ENCODE data around the gene ALG12. TPM values are rescaled to one million over a fixed set of nuclear protein-coding genes. Genes with fewer than 3 reads are reported as not detected.
A peak's percentile ranks its signal among the peaks of the same experiment; 100 is the strongest.

The ALG12 gene
- total RNA-seq, 1 experiment from 2014 or later = 32.9 TPM

DNA sequence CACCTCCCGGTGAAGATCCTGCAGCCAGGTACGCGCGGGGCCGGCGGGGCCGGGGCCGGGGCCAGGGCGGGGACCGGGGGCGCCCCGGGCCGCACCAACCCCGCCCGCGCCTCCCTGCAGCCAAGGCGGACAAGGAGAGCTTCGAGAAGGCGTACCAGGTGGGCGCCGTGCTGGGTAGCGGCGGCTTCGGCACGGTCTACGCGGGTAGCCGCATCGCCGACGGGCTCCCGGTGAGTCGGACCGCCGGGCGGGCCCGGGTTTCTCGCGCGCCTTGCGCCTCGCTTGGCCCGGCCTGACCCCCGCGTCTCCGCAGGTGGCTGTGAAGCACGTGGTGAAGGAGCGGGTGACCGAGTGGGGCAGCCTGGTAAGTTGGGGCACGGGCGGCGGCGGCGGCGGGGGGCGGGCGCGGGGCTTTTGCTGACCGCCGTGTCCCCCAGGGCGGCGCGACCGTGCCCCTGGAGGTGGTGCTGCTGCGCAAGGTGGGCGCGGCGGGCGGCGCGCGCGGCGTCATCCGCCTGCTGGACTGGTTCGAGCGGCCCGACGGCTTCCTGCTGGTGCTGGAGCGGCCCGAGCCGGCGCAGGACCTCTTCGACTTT is 42.9 kb upstream of the ALG12 start:
- Histone ChIP-seq H3K36me3 (replicated peaks; ENCODE audit: control insufficient read depth, insufficient read depth, low read length) (peaks cover 7% of the 10 kb centered on the region), H3K27me3 (ENCODE audit: control insufficient read depth, insufficient read depth, low read length) (peaks cover 5% of the 10 kb centered on the region; the same call in 1 of the 2 replicates), H3K4me3 (ENCODE audit: insufficient read depth, low read depth, low read length) (peak overlapping the region; percentile 91)
- peak; percentile 87 for DNase-seq

DNA sequence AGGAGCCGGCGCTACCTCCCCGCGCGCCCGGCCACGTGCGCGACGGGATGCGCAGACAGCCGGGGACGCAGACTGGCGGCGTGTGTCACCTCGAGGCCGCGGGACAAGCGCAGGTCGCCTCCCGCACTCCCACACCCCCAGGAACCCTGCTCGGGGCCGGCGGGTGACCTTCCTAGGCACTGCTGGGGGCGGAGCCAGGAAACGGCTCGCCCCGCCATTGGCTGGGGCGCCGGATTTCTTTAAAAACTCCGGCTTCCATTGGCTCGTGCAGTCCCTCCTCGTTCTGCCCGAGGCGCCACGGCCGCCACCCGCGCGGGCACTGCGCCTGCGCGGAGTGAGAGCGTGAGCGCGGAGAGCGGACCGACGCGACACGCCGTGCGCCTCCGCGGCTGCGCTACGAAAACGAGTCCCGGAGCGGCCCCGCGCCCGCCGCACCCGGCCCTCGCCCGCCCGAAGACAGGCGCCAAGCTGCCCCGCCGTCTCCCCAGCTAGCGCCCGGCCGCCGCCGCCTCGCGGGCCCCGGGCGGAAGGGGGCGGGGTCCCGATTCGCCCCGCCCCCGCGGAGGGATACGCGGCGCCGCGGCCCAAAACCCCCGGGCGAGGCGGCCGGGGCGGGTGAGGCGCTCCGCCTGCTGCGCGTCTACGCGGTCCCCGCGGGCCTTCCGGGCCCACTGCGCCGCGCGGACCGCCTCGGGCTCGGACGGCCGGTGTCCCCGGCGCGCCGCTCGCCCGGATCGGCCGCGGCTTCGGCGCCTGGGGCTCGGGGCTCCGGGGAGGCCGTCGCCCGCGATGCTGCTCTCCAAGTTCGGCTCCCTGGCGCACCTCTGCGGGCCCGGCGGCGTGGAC is 42.1 kb upstream of the ALG12 start, which contains the start of gene PIM3:
PIM3 (plus strand) TSS at position 614 of the 846 bp plus-strand sequence; CDS start at position 790, 176 bp downstream.
- H3K27me3 ChIP-seq (ENCODE audit: control insufficient read depth, insufficient read depth, low read length) = peaks cover 5% of the 10 kb centered on the region; the same call in 1 of the 2 replicates
- peak; percentile 99 for DNase-seq
- peaks cover 7% of the 10 kb centered on the region for H3K36me3 ChIP-seq (replicated peaks; ENCODE audit: control insufficient read depth, insufficient read depth, low read length)
- peak within 1 kb of the TSS; percentile 91 for H3K4me3 ChIP-seq (ENCODE audit: insufficient read depth, low read depth, low read length)

DNA sequence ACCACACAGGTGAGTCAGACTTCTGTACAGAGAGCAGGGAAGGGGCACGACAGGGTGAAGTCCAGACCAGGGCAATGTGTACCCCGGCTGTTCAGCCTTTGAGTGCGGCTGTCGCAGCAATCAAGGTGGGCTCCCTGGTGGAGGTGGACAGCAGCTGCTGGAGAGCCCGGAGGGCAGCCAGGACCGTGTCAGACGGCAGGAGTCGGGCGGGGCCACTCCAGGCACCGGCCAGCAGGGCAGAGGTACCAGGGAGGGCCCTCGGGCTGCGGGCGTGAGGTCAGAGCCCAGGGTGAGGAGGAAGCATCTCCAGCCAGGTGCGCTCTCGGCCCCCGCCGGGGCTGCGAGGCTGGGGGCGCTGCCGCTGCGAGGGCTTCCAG is 41.5 kb upstream of the ALG12 start:
- Histone ChIP-seq H3K36me3 (replicated peaks; ENCODE audit: control insufficient read depth, insufficient read depth, low read length) (peaks cover 7% of the 10 kb centered on the region), H3K27me3 (ENCODE audit: control insufficient read depth, insufficient read depth, low read length) (peaks cover 5% of the 10 kb centered on the region; the same call in 1 of the 2 replicates), H3K4me3 (ENCODE audit: insufficient read depth, low read depth, low read length) (peak overlapping the region; percentile 91)
- DNase-seq = no peak

DNA sequence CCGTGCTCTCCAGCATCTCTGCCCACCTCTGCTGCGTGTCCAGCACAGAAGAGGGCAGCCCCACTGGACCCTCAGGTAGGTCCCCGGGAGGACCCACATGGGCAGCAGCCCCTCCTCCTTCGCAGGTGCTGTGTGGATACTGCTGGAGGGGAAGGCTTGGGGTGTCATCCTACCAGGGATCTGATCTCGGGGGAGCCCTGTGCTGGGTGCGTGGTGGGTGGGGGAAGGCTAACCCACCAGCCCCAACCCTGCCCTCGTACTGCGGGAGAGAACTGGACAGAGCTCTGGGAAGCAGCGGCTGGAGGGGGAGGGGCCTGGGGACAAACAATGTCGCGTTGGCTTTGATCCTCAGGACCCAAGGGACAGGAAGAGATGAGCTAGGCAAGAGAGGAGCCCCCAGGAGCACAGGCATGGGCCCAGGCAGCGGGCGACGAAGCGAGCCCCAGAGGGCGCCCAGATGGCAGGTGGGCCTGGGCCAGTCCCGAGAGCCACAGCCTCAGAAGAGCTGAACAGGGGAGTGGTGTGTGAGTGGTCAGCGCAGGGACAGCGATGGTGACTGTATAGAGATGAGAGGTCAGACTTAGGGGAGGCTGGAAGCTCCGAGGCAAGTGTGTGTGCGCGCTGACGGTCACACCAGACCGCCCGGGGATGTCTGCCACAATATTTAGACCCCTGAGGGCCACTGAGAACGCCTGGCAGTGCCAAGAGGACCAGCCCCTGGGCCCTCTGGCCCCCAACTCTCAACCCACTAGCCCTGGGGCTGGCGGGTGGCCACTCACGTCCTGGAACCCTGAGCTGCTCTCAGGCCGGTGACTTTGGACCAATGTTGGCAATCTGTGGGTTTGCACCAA is 40.9 kb upstream of the ALG12 start:
- DNase-seq = no peak
- Histone ChIP-seq H3K27me3 (ENCODE audit: control insufficient read depth, insufficient read depth, low read length) (peaks cover 5% of the 10 kb centered on the region; the same call in 1 of the 2 replicates), H3K36me3 (replicated peaks; ENCODE audit: control insufficient read depth, insufficient read depth, low read length) (peaks cover 7% of the 10 kb centered on the region), H3K4me3 (ENCODE audit: insufficient read depth, low read depth, low read length) (peak overlapping the region; percentile 91)

DNA sequence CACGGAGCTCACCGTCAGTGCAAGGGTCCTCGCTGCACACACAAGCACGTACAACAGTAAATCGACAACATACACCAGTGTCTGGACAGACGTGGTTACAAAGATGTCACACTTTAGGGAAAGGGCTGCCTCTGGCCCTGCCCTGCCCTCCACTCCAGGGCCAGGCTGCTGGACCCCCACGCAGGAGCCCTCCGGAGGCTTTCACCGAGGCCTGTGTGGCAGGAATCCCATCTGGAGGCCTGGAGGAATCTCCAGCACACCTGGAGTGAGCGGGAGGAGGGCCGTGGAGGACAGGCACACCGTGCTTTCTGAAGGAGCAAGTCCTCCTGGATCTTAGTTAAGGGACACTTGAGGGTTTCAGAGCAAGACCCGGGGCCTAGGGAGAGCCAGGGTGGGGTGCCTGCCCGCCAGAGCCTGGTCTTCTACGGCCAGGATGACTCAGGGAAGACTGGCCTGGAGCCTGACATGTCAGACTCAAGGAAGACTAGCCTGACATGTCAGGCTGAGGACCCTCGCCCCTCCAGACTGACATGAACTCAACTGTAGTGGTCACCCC is 40.2 kb upstream of the ALG12 start:
- Histone ChIP-seq H3K27me3 (ENCODE audit: control insufficient read depth, insufficient read depth, low read length) (peaks cover 5% of the 10 kb centered on the region; the same call in 1 of the 2 replicates), H3K4me3 (ENCODE audit: insufficient read depth, low read depth, low read length) (no peak overlapping the region), H3K36me3 (replicated peaks; ENCODE audit: control insufficient read depth, insufficient read depth, low read length) (peaks cover 4% of the 10 kb centered on the region)
- DNase-seq = no peak

DNA sequence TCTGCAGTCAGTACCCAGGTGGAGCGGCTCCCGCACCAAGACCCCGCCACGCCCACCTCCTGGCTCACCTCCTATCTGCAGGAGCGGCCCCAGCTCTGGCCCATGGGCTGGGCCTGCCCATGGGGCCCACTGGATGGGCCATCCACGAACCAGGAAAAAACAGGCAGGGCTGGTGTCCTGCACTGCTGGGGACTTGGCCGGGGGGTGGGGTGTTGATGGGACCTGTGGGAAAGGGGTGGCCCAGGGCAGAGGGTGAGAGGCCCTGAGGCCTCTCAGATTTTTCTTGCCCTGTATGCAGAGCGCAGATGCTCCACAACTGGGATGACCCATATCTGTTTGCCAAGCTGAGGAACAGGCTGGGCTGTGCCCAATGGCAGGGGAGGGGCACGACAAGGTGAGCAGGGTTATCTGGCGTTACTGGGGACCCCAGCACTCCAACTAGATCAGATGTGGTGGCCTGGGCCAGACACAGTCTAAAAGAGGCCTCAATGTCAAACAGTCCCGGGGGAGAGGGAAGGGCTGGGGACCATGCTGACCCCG is 39.7 kb upstream of the ALG12 start:
- no peak for DNase-seq
- Histone ChIP-seq H3K27me3 (ENCODE audit: control insufficient read depth, insufficient read depth, low read length) (peaks cover 5% of the 10 kb centered on the region; the same call in 1 of the 2 replicates), H3K36me3 (replicated peaks; ENCODE audit: control insufficient read depth, insufficient read depth, low read length) (no peaks in the 10 kb centered on the region; the same call in 1 of the 2 replicates), H3K4me3 (ENCODE audit: insufficient read depth, low read depth, low read length) (no peak overlapping the region)

DNA sequence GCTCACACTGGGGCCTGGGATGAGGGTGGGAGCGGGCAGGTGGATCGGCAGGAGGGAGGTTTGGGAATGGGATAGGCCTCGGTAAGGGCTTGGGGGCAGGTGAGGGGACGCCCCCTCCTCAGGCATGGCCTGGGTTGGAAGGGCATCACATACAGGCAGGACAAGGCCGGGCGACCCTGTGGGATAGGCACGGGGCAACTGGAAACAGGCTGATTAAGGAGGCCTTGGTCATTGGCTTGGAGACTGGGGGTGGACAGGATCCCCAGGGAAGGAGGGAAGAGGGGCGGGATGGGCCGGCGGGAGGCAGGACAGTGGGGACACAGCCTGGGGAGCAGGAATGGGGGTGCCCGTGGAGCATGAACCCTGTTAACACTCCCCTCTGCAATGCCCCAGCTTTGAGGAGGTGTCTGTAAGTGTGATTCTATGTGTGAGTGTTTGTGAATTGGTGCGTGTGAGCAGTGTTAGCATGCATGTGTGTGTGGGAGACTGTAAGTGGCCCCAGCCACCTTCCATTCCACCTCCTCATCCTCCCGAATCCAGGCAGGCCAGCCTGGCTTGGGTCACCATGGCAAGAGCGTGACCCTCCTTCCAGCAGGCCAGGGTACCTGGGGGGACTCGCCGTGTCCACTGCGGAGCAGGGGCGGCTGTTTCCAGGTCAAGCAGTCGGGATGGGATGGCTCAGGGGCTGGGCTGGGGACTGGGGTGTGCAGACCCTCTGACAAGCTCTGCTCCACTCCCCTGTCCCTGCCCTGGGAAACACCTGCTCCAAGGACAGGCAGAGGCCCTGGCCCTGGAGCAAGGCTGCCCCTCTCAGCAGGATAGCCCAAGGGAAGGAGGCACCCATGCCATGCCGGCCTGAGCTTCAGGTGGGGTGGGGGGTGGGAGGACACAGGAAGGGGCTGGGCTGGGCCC is 38.9 kb upstream of the ALG12 start:
- H3K27me3 ChIP-seq (ENCODE audit: control insufficient read depth, insufficient read depth, low read length) = peaks cover 5% of the 10 kb centered on the region; the same call in 1 of the 2 replicates
- H3K4me3 ChIP-seq (ENCODE audit: insufficient read depth, low read depth, low read length) = no peak overlapping the region
- no peaks in the 10 kb centered on the region for H3K36me3 ChIP-seq (replicated peaks; ENCODE audit: control insufficient read depth, insufficient read depth, low read length)
- DNase-seq = no peak

DNA sequence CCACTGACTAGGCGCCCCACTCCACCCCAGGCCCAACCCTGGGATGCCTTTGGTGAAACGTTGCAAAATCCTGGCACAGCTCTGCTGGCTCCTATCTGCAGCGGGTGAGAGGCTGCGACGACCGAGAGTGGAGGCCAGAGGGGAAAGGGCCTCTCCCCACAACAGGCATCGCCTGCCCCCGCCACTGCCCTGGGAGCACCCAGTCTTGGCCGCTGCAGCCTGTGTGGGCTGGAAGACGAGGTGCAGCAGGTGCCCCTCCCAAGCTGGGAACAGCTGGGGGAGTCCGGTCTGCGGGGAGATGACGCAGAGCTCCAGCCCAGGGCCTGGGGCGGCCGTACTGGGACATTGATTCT is 38.2 kb upstream of the ALG12 start:
- H3K4me3 ChIP-seq (ENCODE audit: insufficient read depth, low read depth, low read length) = no peak overlapping the region
- peaks cover 3% of the 10 kb centered on the region; the same call in 1 of the 2 replicates for H3K27me3 ChIP-seq (ENCODE audit: control insufficient read depth, insufficient read depth, low read length)
- DNase-seq = no peak
- no peaks in the 10 kb centered on the region for H3K36me3 ChIP-seq (replicated peaks; ENCODE audit: control insufficient read depth, insufficient read depth, low read length)

DNA sequence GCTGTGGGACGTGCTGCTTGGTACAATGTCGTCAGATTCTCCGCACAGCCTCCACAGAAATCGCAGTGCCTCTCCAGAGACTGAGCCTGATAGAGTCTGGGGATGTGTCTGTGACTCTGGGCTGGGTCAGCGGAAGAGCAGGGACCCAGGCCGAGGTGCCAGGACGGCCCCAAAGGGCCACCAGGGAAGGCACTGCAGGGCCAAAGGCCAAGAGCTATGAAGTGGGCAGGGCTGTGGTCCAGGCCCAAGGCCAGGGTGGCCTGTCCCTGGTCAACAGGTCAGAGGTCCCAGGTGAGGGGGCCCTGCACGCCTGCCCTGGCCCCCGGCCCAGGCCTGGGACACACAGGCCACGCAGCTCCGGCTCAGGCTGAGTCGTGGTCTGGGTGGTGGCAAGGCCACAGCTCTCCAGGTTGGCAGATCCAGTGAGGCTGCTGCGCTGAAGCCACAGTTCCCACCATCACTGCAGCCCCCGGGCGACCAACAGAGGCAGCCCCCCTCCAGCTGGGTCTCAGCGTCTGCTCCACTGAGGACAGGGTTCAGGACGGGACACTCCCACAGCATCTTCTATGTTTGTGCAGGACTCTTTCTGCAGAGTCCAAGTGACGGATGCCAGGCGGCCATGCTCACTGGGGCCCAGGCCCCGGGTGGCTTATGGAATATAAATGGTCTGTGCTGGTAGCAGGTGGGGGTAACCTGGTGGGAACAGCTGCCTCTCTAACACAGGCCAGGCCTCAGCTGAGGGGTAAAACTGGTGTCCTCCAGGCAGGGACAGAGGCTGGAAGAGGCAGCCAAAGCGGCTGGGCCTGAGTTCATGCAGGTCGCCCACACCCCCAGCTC is 37.6 kb upstream of the ALG12 start:
- no peak for DNase-seq
- H3K27me3 ChIP-seq (ENCODE audit: control insufficient read depth, insufficient read depth, low read length) = peaks cover 2% of the 10 kb centered on the region; the same call in 1 of the 2 replicates
- H3K36me3 ChIP-seq (replicated peaks; ENCODE audit: control insufficient read depth, insufficient read depth, low read length) = no peaks in the 10 kb centered on the region
- H3K4me3 ChIP-seq (ENCODE audit: insufficient read depth, low read depth, low read length) = no peak overlapping the region

DNA sequence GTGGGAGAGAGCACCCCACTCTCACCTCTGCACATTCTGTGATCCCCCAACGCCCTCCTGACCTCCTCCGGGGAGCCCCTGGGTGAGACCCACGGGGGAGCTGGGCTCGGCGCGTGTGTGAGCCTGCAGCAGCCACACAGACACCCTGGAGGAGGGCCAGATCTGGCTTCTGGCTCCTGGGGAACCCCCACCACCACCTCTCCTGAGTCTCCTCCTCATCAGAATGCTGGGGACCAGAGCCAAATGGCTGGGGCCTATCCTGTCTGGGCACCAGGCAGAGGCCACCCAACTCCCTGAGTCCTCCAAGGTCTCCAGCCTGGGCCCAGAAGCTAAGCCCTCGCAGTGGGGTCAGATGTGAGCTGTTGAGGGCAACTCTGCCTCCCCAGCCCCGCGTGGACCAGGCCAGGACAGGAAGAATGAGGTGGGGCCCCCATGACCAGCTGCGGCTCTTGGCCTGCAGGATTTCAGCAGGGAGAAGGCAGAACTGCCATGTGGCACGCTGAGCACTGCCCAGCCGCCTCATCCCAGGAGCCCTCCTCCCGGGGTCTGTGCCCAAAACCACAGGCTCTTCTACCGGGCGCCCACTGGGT is 36.8 kb upstream of the ALG12 start:
- H3K27me3 ChIP-seq (ENCODE audit: control insufficient read depth, insufficient read depth, low read length) = peaks cover 2% of the 10 kb centered on the region; the same call in 1 of the 2 replicates
- no peak for DNase-seq
- H3K4me3 ChIP-seq (ENCODE audit: insufficient read depth, low read depth, low read length) = no peak overlapping the region
- H3K36me3 ChIP-seq (replicated peaks; ENCODE audit: control insufficient read depth, insufficient read depth, low read length) = no peaks in the 10 kb centered on the region

DNA sequence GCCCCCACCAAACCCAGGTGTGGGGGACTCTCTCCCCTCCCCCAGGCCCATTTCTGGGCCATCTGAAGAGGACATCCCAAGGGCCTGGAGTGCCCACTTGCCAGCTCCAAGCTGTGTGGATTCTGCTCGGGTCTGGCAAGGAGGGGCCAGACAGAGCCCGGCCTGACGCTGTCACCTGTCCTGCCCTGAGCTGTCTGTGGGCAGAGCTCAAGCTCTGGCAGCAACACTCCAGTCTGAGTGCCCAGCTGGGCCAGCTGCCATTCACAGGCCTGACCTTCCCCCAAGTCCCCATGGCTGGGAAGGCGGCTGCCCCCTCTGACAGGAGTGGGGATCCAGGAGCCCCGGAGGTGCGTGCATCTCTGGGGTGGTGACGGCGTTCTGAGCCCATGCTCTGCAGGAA is 36.1 kb upstream of the ALG12 start:
- no peak for DNase-seq
- Histone ChIP-seq H3K36me3 (replicated peaks; ENCODE audit: control insufficient read depth, insufficient read depth, low read length) (no peaks in the 10 kb centered on the region), H3K27me3 (ENCODE audit: control insufficient read depth, insufficient read depth, low read length) (no peaks in the 10 kb centered on the region), H3K4me3 (ENCODE audit: insufficient read depth, low read depth, low read length) (no peak overlapping the region)

DNA sequence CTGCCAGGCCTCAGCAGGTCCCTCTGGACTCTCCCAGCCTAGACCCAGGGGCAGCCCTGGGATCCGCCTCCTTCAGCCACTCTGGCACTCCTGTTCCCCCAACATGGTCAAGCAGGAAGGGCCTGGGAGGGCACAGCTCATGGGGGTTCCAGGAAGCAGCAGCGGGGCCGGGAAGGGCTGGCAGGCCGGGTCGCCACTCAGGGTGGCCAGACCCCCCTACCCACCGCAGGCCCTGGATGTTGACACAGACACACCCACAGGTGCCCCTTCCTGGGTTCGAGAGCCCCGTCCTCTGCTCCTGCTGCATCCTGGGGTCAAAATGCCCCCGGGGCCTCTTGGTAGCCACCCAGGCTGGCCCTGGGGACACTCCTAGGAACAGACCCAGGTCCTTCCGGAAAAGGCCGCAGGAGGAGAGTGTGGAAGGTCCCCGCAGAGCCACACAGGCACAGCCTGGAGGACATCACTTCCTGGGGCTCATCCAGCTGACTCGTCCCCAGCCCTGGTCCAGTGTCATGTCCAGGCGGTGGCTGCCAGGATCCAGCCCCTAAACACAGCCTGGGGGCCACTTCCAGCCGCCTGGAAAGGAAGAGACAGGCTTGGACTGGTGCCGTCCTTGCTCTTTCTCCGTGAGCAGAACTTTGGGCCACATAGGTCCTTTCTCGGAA is 35.6 kb upstream of the ALG12 start:
- Histone ChIP-seq H3K4me3 (ENCODE audit: insufficient read depth, low read depth, low read length) (no peak overlapping the region), H3K27me3 (ENCODE audit: control insufficient read depth, insufficient read depth, low read length) (no peaks in the 10 kb centered on the region), H3K36me3 (replicated peaks; ENCODE audit: control insufficient read depth, insufficient read depth, low read length) (no peaks in the 10 kb centered on the region)
- no peak for DNase-seq

Measured in H7 (cell line).